Activated T-helper 2 cell treated with anti-CD3 and anti-CD28 coated beads, Interferon-gamma antibody, Interleukin-2, Interleukin-4, amounts not matched to agents 10 μg/mL and 5 μg/mL and 100 μg/mL, durations not matched to agents 14 hours and 24 hours and 36 hours (primary cell): ENCODE measurements around the gene DYNC2H1. TPM values are rescaled to one million over a fixed set of nuclear protein-coding genes. Genes with fewer than 3 reads are reported as not detected.
"Not testable (repeated sequence)": the region's sequence is repeated elsewhere in the genome, so short reads cannot be mapped to it uniquely, and the experiment has no call there.

Experiments used
- DNase-seq: peaks from one replicate; pipeline ENCODE4 v3.0.0; 2021; ENCODE audit warnings: low spot score
- H3K27ac Mint-ChIP-seq: one replicate; pipeline ENCODE4 v1.8.0; 2021; ENCODE audit warnings: mixed read lengths
- H3K27me3 Mint-ChIP-seq: one replicate; pipeline ENCODE4 v1.8.0; 2021; ENCODE audit warnings: low read depth, mixed read lengths
- H3K36me3 Mint-ChIP-seq: one replicate; pipeline ENCODE4 v1.8.0; 2021; ENCODE audit warnings: low read depth, mixed read lengths
- H3K4me1 Mint-ChIP-seq: one replicate; pipeline ENCODE4 v1.8.0; 2021; ENCODE audit warnings: low read depth, mixed read lengths
- H3K4me3 Mint-ChIP-seq: one replicate; pipeline ENCODE4 v1.8.0; 2021; ENCODE audit warnings: low read depth, mild to moderate bottlenecking, moderate library complexity, mixed read lengths
- H3K9me3 Mint-ChIP-seq: one replicate; pipeline ENCODE4 v1.8.0; 2021; ENCODE audit warnings: mixed read lengths
- intact Hi-C: fragments of 100-400 bp; cut with micrococcal nuclease; formaldehyde crosslinking; loops from one replicate; pipeline ENCODE4 v1.15.1; 2023
- total RNA-seq: library from RNA; stranded (reverse); gene quantifications from 2 replicates; pipeline ENCODE4 v1.2.3, GENCODE V29; 2022

DYNC2H1 gene
- total RNA-seq, 1 donor from 2014 or later = 0.46 TPM

GRCh38 chr11:103091064-103091800 is 18.0 kb upstream of the DYNC2H1 start:
- H3K27ac Mint-ChIP-seq = peak overlapping the region; percentile 91
- peaks cover 26% of the 10 kb centered on the region for H3K36me3 Mint-ChIP-seq
- H3K27me3 Mint-ChIP-seq = peaks cover 18% of the 10 kb centered on the region
- peak; percentile 32 for DNase-seq
- peak overlapping the region; percentile 89 for H3K4me3 Mint-ChIP-seq
- intact Hi-C loops = no loop called here
- H3K9me3 Mint-ChIP-seq = no peaks in the 10 kb centered on the region
- peaks cover 28% of the 10 kb centered on the region for H3K4me1 Mint-ChIP-seq

- Mint-ChIP-seq H3K4me1 (peaks cover 25% of the 10 kb centered on the region), H3K36me3 (peaks cover 23% of the 10 kb centered on the region), H3K4me3 (peak within 1 kb of the TSS; percentile 89), H3K27me3 (peaks cover 19% of the 10 kb centered on the region), H3K27ac (peak within 1 kb of the TSS; percentile 91), H3K9me3 (no peaks in the 10 kb centered on the region)
- DNase-seq = peak; percentile 92
- intact Hi-C loops = loop anchor here (1.0 kb wide), 1 partner anchor 17 kb away; the partner anchor contains the start of gene DYNC2H1
Observed at GRCh38 chr11:103091801-103092524, 17.3 kb upstream of the DYNC2H1 start, which contains the start of gene DCUN1D5. DCUN1D5 (minus strand) TSS chr11:103092160; CDS start chr11:103091872, 288 bp downstream.

GRCh38 chr11:103097279-103097678 is 11.9 kb upstream of the DYNC2H1 start:
- no peaks in the 10 kb centered on the region for H3K9me3 Mint-ChIP-seq
- peaks cover 9% of the 10 kb centered on the region for H3K4me1 Mint-ChIP-seq
- intact Hi-C loops = no loop called here
- DNase-seq = no peak
- H3K4me3 Mint-ChIP-seq = no peak overlapping the region
- no peak overlapping the region for H3K27ac Mint-ChIP-seq
- no peaks in the 10 kb centered on the region for H3K36me3 Mint-ChIP-seq
- peaks cover 36% of the 10 kb centered on the region for H3K27me3 Mint-ChIP-seq

GRCh38 chr11:103109818-103110388 is 677 bp downstream of the DYNC2H1 start:
- Mint-ChIP-seq H3K36me3 (no peaks in the 10 kb centered on the region), H3K4me1 (peaks cover 7% of the 10 kb centered on the region), H3K9me3 (no peaks in the 10 kb centered on the region), H3K4me3 (peak overlapping the region; percentile 93), H3K27me3 (peaks cover 24% of the 10 kb centered on the region), H3K27ac (peak overlapping the region; percentile 53)
- intact Hi-C loops = loop anchor here (1.0 to 10.0 kb wide), 3 partner anchors 18 to 495 kb away; partner anchors contain the start of gene DCUN1D5
- no peak for DNase-seq

- peak overlapping the region; percentile 21 for H3K4me3 Mint-ChIP-seq
- no peaks in the 10 kb centered on the region for H3K9me3 Mint-ChIP-seq
- intact Hi-C loops = no loop called here
- H3K36me3 Mint-ChIP-seq = no peaks in the 10 kb centered on the region
- H3K27me3 Mint-ChIP-seq = peaks cover 24% of the 10 kb centered on the region
- no peak for DNase-seq
- no peak overlapping the region for H3K27ac Mint-ChIP-seq
- peaks cover 7% of the 10 kb centered on the region for H3K4me1 Mint-ChIP-seq
Observed at GRCh38 chr11:103110391-103110790, 1.2 kb downstream of the DYNC2H1 start.

GRCh38 chr11:103111400-103111799 is 2.2 kb downstream of the DYNC2H1 start:
- Mint-ChIP-seq H3K4me3 (no peak overlapping the region), H3K27me3 (peaks cover 20% of the 10 kb centered on the region)
- intact Hi-C loops = no loop called here

GRCh38 chr11:103112364-103112763 is 3.1 kb downstream of the DYNC2H1 start:
- H3K4me1 Mint-ChIP-seq = peaks cover 7% of the 10 kb centered on the region
- H3K4me3 Mint-ChIP-seq = no peak overlapping the region
- H3K9me3 Mint-ChIP-seq = no peaks in the 10 kb centered on the region
- H3K27me3 Mint-ChIP-seq = peaks cover 20% of the 10 kb centered on the region
- intact Hi-C loops = no loop called here
- H3K27ac Mint-ChIP-seq = no peak overlapping the region
- no peaks in the 10 kb centered on the region for H3K36me3 Mint-ChIP-seq
- no peak for DNase-seq

More at GRCh38 chr11:103111400-103111799, 2.2 kb downstream of the DYNC2H1 start:
- Mint-ChIP-seq H3K4me1 (peaks cover 7% of the 10 kb centered on the region), H3K9me3 (no peaks in the 10 kb centered on the region), H3K27ac (no peak overlapping the region), H3K36me3 (no peaks in the 10 kb centered on the region)
- no peak for DNase-seq

GRCh38 chr11:103114836-103115235 is 5.6 kb downstream of the DYNC2H1 start:
- Mint-ChIP-seq H3K27me3 (peaks cover 12% of the 10 kb centered on the region), H3K36me3 (no peaks in the 10 kb centered on the region), H3K9me3 (no peaks in the 10 kb centered on the region), H3K4me3 (no peak overlapping the region), H3K27ac (no peak overlapping the region), H3K4me1 (no peaks in the 10 kb centered on the region)
- DNase-seq = no peak
- intact Hi-C loops = no loop called here

GRCh38 chr11:103125462-103125861 is 16.2 kb downstream of the DYNC2H1 start:
- no peaks in the 10 kb centered on the region for H3K27me3 Mint-ChIP-seq
- intact Hi-C loops = no loop called here
- no peaks in the 10 kb centered on the region for H3K9me3 Mint-ChIP-seq
- H3K27ac Mint-ChIP-seq = no peak overlapping the region
- no peak overlapping the region for H3K4me3 Mint-ChIP-seq
- DNase-seq = no peak
- H3K4me1 Mint-ChIP-seq = no peaks in the 10 kb centered on the region
- no peaks in the 10 kb centered on the region for H3K36me3 Mint-ChIP-seq

- H3K36me3 Mint-ChIP-seq, DNase-seq, H3K4me1 Mint-ChIP-seq, H3K27ac Mint-ChIP-seq, H3K4me3 Mint-ChIP-seq, H3K27me3 Mint-ChIP-seq, H3K9me3 Mint-ChIP-seq, intact Hi-C loops: not testable (repeated sequence)
Observed at GRCh38 chr11:103141986-103142385, 32.8 kb downstream of the DYNC2H1 start.

GRCh38 chr11:103147627-103148026 is 38.4 kb downstream of the DYNC2H1 start:
- no peak overlapping the region for H3K27ac Mint-ChIP-seq
- no peaks in the 10 kb centered on the region for H3K27me3 Mint-ChIP-seq
- H3K4me1 Mint-ChIP-seq = no peaks in the 10 kb centered on the region
- intact Hi-C loops = no loop called here
- no peak for DNase-seq
- H3K9me3 Mint-ChIP-seq = no peaks in the 10 kb centered on the region
- no peak overlapping the region for H3K4me3 Mint-ChIP-seq
- H3K36me3 Mint-ChIP-seq = no peaks in the 10 kb centered on the region

- Mint-ChIP-seq H3K4me1 (no peaks in the 10 kb centered on the region), H3K36me3 (no peaks in the 10 kb centered on the region), H3K4me3 (no peak overlapping the region), H3K27ac (no peak overlapping the region), H3K27me3 (no peaks in the 10 kb centered on the region), H3K9me3 (no peaks in the 10 kb centered on the region)
- no peak for DNase-seq
- intact Hi-C loops = no loop called here
Observed at GRCh38 chr11:103157542-103157941, 48.3 kb downstream of the DYNC2H1 start.
